Middle frontal gyrus (tissue), 1 donor: ENCODE measurements around the gene RNF220.

ENCODE experiments used
- DNase-seq: peaks from one replicate; pipeline ENCODE4 v3.0.0-alpha.2; 2015; ENCODE audit warnings: low spot score; ENCODE audit errors: extremely low spot score

Gene RNF220

GRCh38 chr1:44631647-44632539 lies 226.8 kb downstream of the RNF220 start:
- DNase-seq = no peak

- DNase-seq = no peak
These were observed 227.5 kb downstream of the RNF220 start for GRCh38 chr1:44632598-44632997.

- DNase-seq = no peak
These were observed 229.6 kb downstream of the RNF220 start for GRCh38 chr1:44634606-44635189.

- no peak for DNase-seq
These were observed 230.4 kb downstream of the RNF220 start for GRCh38 chr1:44635439-44635838.

- DNase-seq = no peak
These were observed 231.1 kb downstream of the RNF220 start for GRCh38 chr1:44636083-44636687.

- no peak for DNase-seq
These were observed 231.9 kb downstream of the RNF220 start for GRCh38 chr1:44636688-44637598.

GRCh38 chr1:44637702-44638411 lies 232.8 kb downstream of the RNF220 start:
- no peak for DNase-seq

GRCh38 chr1:44640200-44640853 lies 235.3 kb downstream of the RNF220 start:
- no peak for DNase-seq

- no peak for DNase-seq
These were observed 236.4 kb downstream of the RNF220 start for GRCh38 chr1:44641126-44642102.

- no peak for DNase-seq
These were observed 237.2 kb downstream of the RNF220 start for GRCh38 chr1:44642255-44642654.

GRCh38 chr1:44642925-44643324 lies 237.9 kb downstream of the RNF220 start:
- DNase-seq = no peak

- no peak for DNase-seq
These were observed 238.8 kb downstream of the RNF220 start for GRCh38 chr1:44643721-44644334.

GRCh38 chr1:44644806-44645205 lies 239.8 kb downstream of the RNF220 start:
- no peak for DNase-seq

GRCh38 chr1:44645476-44646244 lies 240.6 kb downstream of the RNF220 start:
- peak; percentile 86 for DNase-seq

- DNase-seq = no peak
These were observed 241.4 kb downstream of the RNF220 start for GRCh38 chr1:44646261-44647110.

- no peak for DNase-seq
These were observed 242.8 kb downstream of the RNF220 start for GRCh38 chr1:44647896-44648295.
